Loucy (cell line): ENCODE data around the gene HS3ST5.

ENCODE experiments used
- H2AFZ ChIP-seq: fragments of 200-600 bp; sonication (generic); 2 replicates; pipeline ENCODE4 v1.6.0; 2016; ENCODE audit warnings: antibody characterized with exemption, mild to moderate bottlenecking, low read length, moderate library complexity
- H3F3A ChIP-seq: fragments of 200-600 bp; 2 replicates; pipeline ENCODE4 v1.6.0; 2016; ENCODE audit warnings: antibody characterized with exemption, low read depth, mild to moderate bottlenecking
- H3K27me3 ChIP-seq: fragments of 200-600 bp; sonication (generic); 2 replicates; pipeline ENCODE4 v1.6.1; 2014; ENCODE audit warnings: low read length, mild to moderate bottlenecking; ENCODE audit not compliant: insufficient read depth, poor library complexity, severe bottlenecking
- H3K36me3 ChIP-seq: fragments of 200-600 bp; sonication (generic); 2 replicates; pipeline ENCODE4 v1.6.1; 2016; ENCODE audit warnings: low read length; ENCODE audit not compliant: insufficient read depth
- H3K4me1 ChIP-seq: fragments of 200-600 bp; sonication (generic); 2 replicates; pipeline ENCODE4 v1.5.1; 2014; ENCODE audit warnings: low read length, mild to moderate bottlenecking; ENCODE audit not compliant: insufficient read depth, poor library complexity, severe bottlenecking
- H3K4me2 ChIP-seq: fragments of 200-600 bp; sonication (generic); 2 replicates; pipeline ENCODE4 v1.6.0; 2014; ENCODE audit warnings: antibody characterized with exemption, low read length, low read depth, mild to moderate bottlenecking; ENCODE audit not compliant: poor library complexity, severe bottlenecking
- H3K4me3 ChIP-seq: fragments of 200-600 bp; sonication (generic); 2 replicates; pipeline ENCODE4 v1.5.1; 2014; ENCODE audit warnings: low read length, mild to moderate bottlenecking, mixed read lengths; ENCODE audit not compliant: poor library complexity, severe bottlenecking
- H3K79me2 ChIP-seq: fragments of 200-600 bp; sonication (generic); 2 replicates; pipeline ENCODE4 v1.6.1; 2014; ENCODE audit warnings: low read length; ENCODE audit not compliant: insufficient read depth
- H3K9ac ChIP-seq: fragments of 200-600 bp; sonication (generic); 2 replicates; pipeline ENCODE4 v1.6.0; 2014; ENCODE audit warnings: mild to moderate bottlenecking, low read depth, low read length, moderate library complexity; ENCODE audit not compliant: poor library complexity, severe bottlenecking
- H3K9me2 ChIP-seq: fragments of 200-600 bp; sonication (generic); replicated peaks from 2 replicates; pipeline ENCODE4 v1.6.1; 2016; ENCODE audit warnings: low read depth, low read length, mixed read lengths
- H3K9me3 ChIP-seq: fragments of 200-600 bp; sonication (generic); 2 replicates; pipeline ENCODE4 v1.6.1; 2014; ENCODE audit warnings: mild to moderate bottlenecking, antibody characterized with exemption, low read length, low read depth; ENCODE audit not compliant: insufficient read depth
- H4K20me1 ChIP-seq: fragments of 200-600 bp; sonication (generic); 2 replicates; pipeline ENCODE4 v1.6.0; 2014; ENCODE audit warnings: antibody characterized with exemption, low read length, mild to moderate bottlenecking; ENCODE audit not compliant: insufficient read depth, poor library complexity, severe bottlenecking
- EZH2phosphoT487 ChIP-seq: fragments of 200-600 bp; IDR thresholded peaks from 2 replicates; pipeline ENCODE4 v1.6.1; 2018; ENCODE audit warnings: antibody characterized with exemption, mild to moderate bottlenecking, moderate library complexity, borderline replicate concordance
- TF ChIP-seq, protein P1 (sequence below): fragments of 200-600 bp; sonication (generic); conservative IDR thresholded peaks from 2 replicates; pipeline ENCODE4 v1.5.1; 2014; ENCODE audit warnings: mild to moderate bottlenecking, antibody characterized with exemption, low read length

The HS3ST5 gene

DNA sequence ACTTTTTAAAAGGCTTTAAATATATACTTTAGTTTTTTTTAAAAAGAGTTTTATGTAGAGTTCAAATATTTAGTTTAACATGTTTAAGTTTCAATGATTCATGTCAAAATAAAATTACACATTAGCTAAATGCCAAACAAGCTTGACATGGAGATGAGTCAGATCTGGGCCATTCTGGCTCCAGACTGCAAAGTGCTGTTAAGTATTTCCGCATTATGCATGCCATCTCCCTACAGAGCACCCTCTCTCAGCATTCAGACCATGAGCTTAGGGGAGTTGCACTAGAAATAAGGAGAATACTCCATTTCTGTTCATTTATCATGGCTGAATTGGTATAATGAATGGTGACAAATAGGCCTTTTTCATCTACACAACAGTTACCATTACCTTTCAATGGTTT is 21.5 kb upstream of the HS3ST5 start:
- H3F3A ChIP-seq: no peaks in the 10 kb centered on the region
- H3K36me3 ChIP-seq: no peaks in the 10 kb centered on the region
- H3K4me2 ChIP-seq: no peak overlapping the region
- H4K20me1 ChIP-seq: no peaks in the 10 kb centered on the region
- no peaks in the 10 kb centered on the region for H3K9me2 ChIP-seq
- TF ChIP-seq, protein P1, sequence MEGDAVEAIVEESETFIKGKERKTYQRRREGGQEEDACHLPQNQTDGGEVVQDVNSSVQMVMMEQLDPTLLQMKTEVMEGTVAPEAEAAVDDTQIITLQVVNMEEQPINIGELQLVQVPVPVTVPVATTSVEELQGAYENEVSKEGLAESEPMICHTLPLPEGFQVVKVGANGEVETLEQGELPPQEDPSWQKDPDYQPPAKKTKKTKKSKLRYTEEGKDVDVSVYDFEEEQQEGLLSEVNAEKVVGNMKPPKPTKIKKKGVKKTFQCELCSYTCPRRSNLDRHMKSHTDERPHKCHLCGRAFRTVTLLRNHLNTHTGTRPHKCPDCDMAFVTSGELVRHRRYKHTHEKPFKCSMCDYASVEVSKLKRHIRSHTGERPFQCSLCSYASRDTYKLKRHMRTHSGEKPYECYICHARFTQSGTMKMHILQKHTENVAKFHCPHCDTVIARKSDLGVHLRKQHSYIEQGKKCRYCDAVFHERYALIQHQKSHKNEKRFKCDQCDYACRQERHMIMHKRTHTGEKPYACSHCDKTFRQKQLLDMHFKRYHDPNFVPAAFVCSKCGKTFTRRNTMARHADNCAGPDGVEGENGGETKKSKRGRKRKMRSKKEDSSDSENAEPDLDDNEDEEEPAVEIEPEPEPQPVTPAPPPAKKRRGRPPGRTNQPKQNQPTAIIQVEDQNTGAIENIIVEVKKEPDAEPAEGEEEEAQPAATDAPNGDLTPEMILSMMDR: no peak
- no peak for TF ChIP-seq EZH2phosphoT487
- H3K79me2 ChIP-seq: no peaks in the 10 kb centered on the region
- no peaks in the 10 kb centered on the region for H3K9me3 ChIP-seq
- H2AFZ ChIP-seq: no peak overlapping the region
- no peak overlapping the region for H3K9ac ChIP-seq
- H3K4me3 ChIP-seq: no peak overlapping the region
- no peaks in the 10 kb centered on the region for H3K4me1 ChIP-seq
- no peaks in the 10 kb centered on the region for H3K27me3 ChIP-seq

DNA sequence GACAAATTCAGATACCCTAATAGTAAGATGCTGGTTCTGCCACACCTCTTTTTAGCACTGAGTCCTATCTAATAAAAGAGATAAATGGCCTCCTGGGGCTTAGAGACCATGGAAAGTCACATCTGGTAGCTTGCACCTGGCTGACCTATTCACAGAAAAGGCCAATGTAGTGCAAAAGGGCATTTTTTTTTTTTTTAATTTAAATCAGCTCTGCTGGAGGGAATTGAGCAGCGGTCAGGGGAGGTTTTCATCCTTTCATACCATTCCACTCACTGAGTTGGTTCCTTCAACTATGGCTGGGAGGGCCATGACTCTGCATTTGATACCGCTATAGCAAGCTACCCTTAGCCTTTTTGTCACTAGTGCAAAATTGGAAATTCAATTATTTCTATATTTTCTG is 20.1 kb upstream of the HS3ST5 start:
- Histone ChIP-seq H3K9me2 (no peaks in the 10 kb centered on the region), H3K27me3 (no peaks in the 10 kb centered on the region), H2AFZ (no peak overlapping the region), H3K36me3 (no peaks in the 10 kb centered on the region), H3K4me1 (no peaks in the 10 kb centered on the region), H4K20me1 (no peaks in the 10 kb centered on the region), H3F3A (no peaks in the 10 kb centered on the region), H3K9ac (no peak overlapping the region), H3K79me2 (no peaks in the 10 kb centered on the region), H3K9me3 (no peaks in the 10 kb centered on the region), H3K4me3 (no peak overlapping the region), H3K4me2 (no peak overlapping the region)
- TF ChIP-seq EZH2phosphoT487: no peak
- TF ChIP-seq, protein P1: no peak

DNA sequence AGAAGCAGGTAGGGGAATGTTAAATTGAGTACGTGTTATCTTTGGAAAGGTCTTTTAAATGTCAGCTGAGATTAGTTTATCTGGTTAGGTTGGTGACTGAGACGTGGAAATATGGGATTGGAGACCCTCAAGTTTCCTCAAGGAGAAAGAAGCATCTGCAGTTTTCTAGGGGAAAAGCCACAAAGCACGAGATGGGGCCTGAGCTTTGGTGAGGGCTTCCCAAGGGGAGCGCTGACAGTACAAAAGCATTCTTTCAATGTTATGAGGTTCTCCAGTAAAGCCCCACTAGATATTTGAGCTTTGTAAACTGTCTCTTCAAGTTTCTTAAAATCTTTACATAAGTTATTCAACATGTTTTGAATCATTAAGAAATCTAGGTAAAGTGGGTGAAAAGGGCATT is 19.6 kb upstream of the HS3ST5 start:
- no peak overlapping the region for H3K4me2 ChIP-seq
- H4K20me1 ChIP-seq: no peaks in the 10 kb centered on the region
- H2AFZ ChIP-seq: no peak overlapping the region
- H3K4me1 ChIP-seq: no peaks in the 10 kb centered on the region
- H3K27me3 ChIP-seq: no peaks in the 10 kb centered on the region
- no peak overlapping the region for H3K9ac ChIP-seq
- H3K79me2 ChIP-seq: no peaks in the 10 kb centered on the region
- no peaks in the 10 kb centered on the region for H3F3A ChIP-seq
- no peaks in the 10 kb centered on the region for H3K9me2 ChIP-seq
- TF ChIP-seq EZH2phosphoT487: no peak
- TF ChIP-seq, protein P1: no peak
- H3K36me3 ChIP-seq: no peaks in the 10 kb centered on the region
- no peak overlapping the region for H3K4me3 ChIP-seq
- H3K9me3 ChIP-seq: no peaks in the 10 kb centered on the region
